Panc1 (cell line): ENCODE data around the gene PSMG1.

Source experiments
- CTCF ChIP-seq: fragments of 450-650 bp; IDR thresholded peaks from 2 replicates; pipeline ENCODE4 v1.5.1; 2017; ENCODE audit warnings: mild to moderate bottlenecking
- POLR2AphosphoS5 ChIP-seq: IDR thresholded peaks from 2 replicates; pipeline ENCODE4 v1.6.1; 2012; ENCODE audit warnings: mild to moderate bottlenecking, low read depth, low read length, moderate library complexity
- SIN3A ChIP-seq: IDR thresholded peaks from 2 replicates; pipeline ENCODE4 v1.6.1; 2012; ENCODE audit warnings: low read depth, mild to moderate bottlenecking, low read length, moderate library complexity, borderline replicate concordance; ENCODE audit not compliant: insufficient read depth

- no peak for TF ChIP-seq POLR2AphosphoS5
- TF ChIP-seq CTCF = no peak
- TF ChIP-seq SIN3A = no peak
Measured at GRCh38 chr21:39232861-39233291, 49.6 kb upstream of the PSMG1 start.
